Vagina (tissue), 2 donors: ENCODE results near the gene DDX27. TPM values are rescaled to one million over a fixed set of nuclear protein-coding genes. Genes with fewer than 3 reads are reported as not detected.

Source experiments
- DNase-seq, 2 donors: peaks; one replicate each; pipeline ENCODE4 v3.0.0-alpha.2; 2017; ENCODE audit errors: extremely low spot score in 2 of 2
- H3K27ac ChIP-seq: fragments of 200-600 bp; sonication (generic); one replicate; pipeline ENCODE4 v1.5.1; 2019
- H3K27me3 ChIP-seq: fragments of 200-600 bp; sonication (generic); one replicate; pipeline ENCODE4 v1.5.1; 2019
- H3K36me3 ChIP-seq, 2 donors: fragments of 200-600 bp; sonication (generic); one replicate each; pipeline ENCODE4 v1.5.1; 2017 to 2019
- H3K4me1 ChIP-seq: fragments of 200-600 bp; sonication (generic); one replicate; pipeline ENCODE4 v1.5.1; 2019
- H3K4me3 ChIP-seq, 2 donors: fragments of 200-600 bp; sonication (generic); 1 replicate in 1 of 2; 2 replicates in 1 of 2; pipeline ENCODE4 v1.5.1; 2016 to 2019
- H3K9me3 ChIP-seq: fragments of 200-600 bp; sonication (generic); one replicate; pipeline ENCODE4 v1.5.1; 2019
- POLR2A ChIP-seq, 2 donors: fragments of 450-650 bp; IDR thresholded peaks; one replicate each; pipeline ENCODE4 v1.6.1; 2017; ENCODE audit warnings: antibody characterized with exemption in 2 of 2, mild to moderate bottlenecking in 2 of 2, moderate library complexity in 2 of 2
- POLR2AphosphoS5 ChIP-seq, 2 donors: sonication (generic); formaldehyde crosslinking; IDR thresholded peaks; one replicate each; pipeline ENCODE4 v1.9.0; 2017; ENCODE audit warnings: antibody characterized with exemption in 2 of 2, mild to moderate bottlenecking in 2 of 2, low read depth in 1 of 2; ENCODE audit not compliant: insufficient read depth in 1 of 2
- intact Hi-C: fragments of 100-400 bp; cut with DNase I; formaldehyde crosslinking; loops from one replicate; pipeline ENCODE4 v1.15.1; 2023
- total RNA-seq: library from RNA; depleted of rRNA; stranded (reverse); fragments of >200 nt; gene quantifications from one replicate; pipeline ENCODE4 v1.2.3, GENCODE V29; 2016
- TF ChIP-seq, protein P1 (sequence below), 3 experiments: fragments of 450-650 bp in 2 of 3; fragments of 200-600 bp in 1 of 3; sonication (generic) in 1 of 3; IDR thresholded peaks; one replicate each; pipeline ENCODE4 v1.5.1; 2017 to 2019; ENCODE audit warnings: antibody characterized with exemption in 3 of 3, mild to moderate bottlenecking in 2 of 3, moderate library complexity in 2 of 3

Gene DDX27
- total RNA-seq, 1 donor from 2014 or later: 23.3 TPM

DNA sequence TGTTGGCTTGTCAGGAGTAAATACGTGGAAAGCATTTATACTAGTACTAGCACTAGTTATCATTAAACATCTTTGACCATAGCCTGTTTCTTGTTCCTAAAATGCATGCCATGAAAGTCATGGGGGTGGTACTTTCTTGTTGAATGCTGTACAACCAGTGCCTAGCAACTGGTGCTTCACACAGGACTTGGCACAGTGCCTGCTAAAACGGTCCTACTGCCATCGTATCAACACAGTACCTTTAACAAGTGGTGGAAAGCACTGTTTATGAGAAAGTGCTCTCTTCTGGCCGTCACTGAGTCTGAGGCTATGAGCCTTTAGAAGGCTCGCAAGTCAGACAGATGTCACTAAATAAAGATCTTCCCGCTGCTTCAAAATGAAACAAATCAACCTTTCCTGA lies 37.0 kb downstream of the DDX27 start:
- DNase-seq: no peak
- Histone ChIP-seq H3K36me3 (peaks cover 0 to 97% of the 10 kb centered on the region in 2 donors), H3K4me3 (no peak overlapping the region), H3K9me3 (no peaks in the 10 kb centered on the region), H3K27me3 (no peaks in the 10 kb centered on the region), H3K27ac (no peak overlapping the region), H3K4me1 (no peaks in the 10 kb centered on the region)
- intact Hi-C loops: no loop called here
- no peak for TF ChIP-seq POLR2A (IDR thresholded peaks at IDR 0.05)
- TF ChIP-seq, protein P1, sequence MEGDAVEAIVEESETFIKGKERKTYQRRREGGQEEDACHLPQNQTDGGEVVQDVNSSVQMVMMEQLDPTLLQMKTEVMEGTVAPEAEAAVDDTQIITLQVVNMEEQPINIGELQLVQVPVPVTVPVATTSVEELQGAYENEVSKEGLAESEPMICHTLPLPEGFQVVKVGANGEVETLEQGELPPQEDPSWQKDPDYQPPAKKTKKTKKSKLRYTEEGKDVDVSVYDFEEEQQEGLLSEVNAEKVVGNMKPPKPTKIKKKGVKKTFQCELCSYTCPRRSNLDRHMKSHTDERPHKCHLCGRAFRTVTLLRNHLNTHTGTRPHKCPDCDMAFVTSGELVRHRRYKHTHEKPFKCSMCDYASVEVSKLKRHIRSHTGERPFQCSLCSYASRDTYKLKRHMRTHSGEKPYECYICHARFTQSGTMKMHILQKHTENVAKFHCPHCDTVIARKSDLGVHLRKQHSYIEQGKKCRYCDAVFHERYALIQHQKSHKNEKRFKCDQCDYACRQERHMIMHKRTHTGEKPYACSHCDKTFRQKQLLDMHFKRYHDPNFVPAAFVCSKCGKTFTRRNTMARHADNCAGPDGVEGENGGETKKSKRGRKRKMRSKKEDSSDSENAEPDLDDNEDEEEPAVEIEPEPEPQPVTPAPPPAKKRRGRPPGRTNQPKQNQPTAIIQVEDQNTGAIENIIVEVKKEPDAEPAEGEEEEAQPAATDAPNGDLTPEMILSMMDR (IDR thresholded peaks at IDR 0.05): no peak

DNA sequence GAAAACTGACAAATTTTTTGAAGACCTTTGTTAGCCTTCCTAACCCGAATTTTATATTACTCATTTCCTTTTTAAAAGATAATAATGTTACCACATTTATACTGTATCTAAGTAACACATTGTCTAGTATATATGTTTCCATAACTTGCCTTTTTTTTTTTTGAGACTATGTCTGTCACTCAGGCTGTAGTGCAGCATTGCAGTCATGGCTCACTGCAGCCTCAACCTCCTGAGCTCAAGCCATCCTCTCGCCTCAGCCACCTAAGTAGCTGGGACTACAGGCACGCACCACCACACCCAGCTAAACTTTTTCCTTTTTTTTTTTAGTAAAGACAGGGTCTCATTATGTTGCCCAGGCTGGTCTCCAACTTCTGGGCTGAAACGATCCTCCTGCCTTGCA lies 40.1 kb downstream of the DDX27 start:
- intact Hi-C loops: no loop called here
- Histone ChIP-seq H3K9me3 (no peaks in the 10 kb centered on the region), H3K27ac (no peak overlapping the region), H3K4me3 (no peak overlapping the region), H3K36me3 (peaks cover 0 to 97% of the 10 kb centered on the region in 2 donors), H3K4me1 (no peaks in the 10 kb centered on the region), H3K27me3 (no peaks in the 10 kb centered on the region)
- no peak for TF ChIP-seq POLR2AphosphoS5 (IDR thresholded peaks at IDR 0.05; ENCODE audit: insufficient read depth in 1 of 2, low read depth in 1 of 2)
- TF ChIP-seq, protein P1 (IDR thresholded peaks at IDR 0.05): no peak
- DNase-seq: no peak

DNA sequence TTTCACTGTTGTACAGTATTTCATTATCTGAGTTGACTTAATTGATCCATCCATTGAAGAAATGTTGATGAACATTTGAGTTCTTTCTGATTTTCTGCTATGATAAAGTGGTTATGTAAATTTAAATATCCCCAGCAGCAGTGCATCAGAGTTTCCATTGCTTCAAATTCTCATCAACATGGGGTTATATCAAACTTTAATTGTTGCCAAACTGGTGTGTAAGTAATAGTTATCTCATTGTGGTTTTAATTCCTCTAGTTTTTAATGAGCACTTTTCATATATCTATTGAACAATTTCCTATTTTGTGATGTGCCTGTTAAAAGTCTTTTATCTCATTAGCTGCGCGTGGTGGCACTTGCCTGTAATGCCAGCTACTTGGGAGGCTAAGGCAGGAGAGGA lies 40.6 kb downstream of the DDX27 start:
- intact Hi-C loops: no loop called here
- H3K36me3 ChIP-seq: peaks cover 0 to 97% of the 10 kb centered on the region in 2 donors

GRCh38 chr20:49260218-49260617 lies 41.0 kb downstream of the DDX27 start:
- Histone ChIP-seq H3K36me3 (peaks cover 0 to 97% of the 10 kb centered on the region in 2 donors), H3K9me3 (no peaks in the 10 kb centered on the region), H3K27me3 (no peaks in the 10 kb centered on the region), H3K4me3 (no peak overlapping the region), H3K4me1 (no peaks in the 10 kb centered on the region), H3K27ac (no peak overlapping the region)
- intact Hi-C loops: no loop called here
- TF ChIP-seq POLR2AphosphoS5 (IDR thresholded peaks at IDR 0.05; ENCODE audit: insufficient read depth in 1 of 2, low read depth in 1 of 2): no peak
- no peak for TF ChIP-seq POLR2A (IDR thresholded peaks at IDR 0.05)
- TF ChIP-seq, protein P1 (IDR thresholded peaks at IDR 0.05): no peak
- no peak for DNase-seq

More for the DNA sequence above, 40.6 kb downstream of the DDX27 start:
- Histone ChIP-seq H3K27me3 (no peaks in the 10 kb centered on the region), H3K9me3 (no peaks in the 10 kb centered on the region), H3K4me1 (no peaks in the 10 kb centered on the region), H3K4me3 (no peak overlapping the region), H3K27ac (no peak overlapping the region)
- TF ChIP-seq POLR2AphosphoS5 (IDR thresholded peaks at IDR 0.05; ENCODE audit: insufficient read depth in 1 of 2, low read depth in 1 of 2): no peak
- TF ChIP-seq, protein P1 (IDR thresholded peaks at IDR 0.05): no peak
- no peak for TF ChIP-seq POLR2A (IDR thresholded peaks at IDR 0.05)
- no peak for DNase-seq

DNA sequence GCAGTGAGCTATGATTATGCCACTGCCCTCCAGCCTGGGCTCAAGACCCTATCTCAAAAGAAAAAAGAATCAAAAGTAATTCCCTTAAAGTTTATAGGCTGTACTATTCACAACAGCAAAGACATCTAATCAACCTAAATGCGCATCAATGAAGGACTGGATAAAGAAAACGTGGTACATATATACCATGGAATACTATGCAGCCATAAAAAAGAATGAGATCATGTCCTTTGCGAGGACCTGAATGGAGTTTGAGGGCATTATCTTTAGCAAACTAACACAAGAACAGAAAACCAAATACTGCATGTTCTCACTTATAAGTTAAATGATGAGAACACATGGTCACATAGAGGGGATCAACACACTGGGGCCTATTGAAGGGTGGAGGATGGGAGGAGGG lies 42.0 kb downstream of the DDX27 start:
- TF ChIP-seq POLR2A (IDR thresholded peaks at IDR 0.05) (no peak), POLR2AphosphoS5 (IDR thresholded peaks at IDR 0.05; ENCODE audit: insufficient read depth in 1 of 2, low read depth in 1 of 2) (no peak)
- TF ChIP-seq, protein P1 (IDR thresholded peaks at IDR 0.05): no peak
- peaks cover 0 to 93% of the 10 kb centered on the region in 2 donors for H3K36me3 ChIP-seq
- no peaks in the 10 kb centered on the region for H3K27me3 ChIP-seq
- H3K4me1 ChIP-seq: peaks cover 4% of the 10 kb centered on the region
- H3K27ac ChIP-seq: no peak overlapping the region
- intact Hi-C loops: no loop called here
- H3K4me3 ChIP-seq: no peak overlapping the region
- DNase-seq: no peak
- no peaks in the 10 kb centered on the region for H3K9me3 ChIP-seq
